ENCODE data around the gene PLVAP. TPM values are rescaled to one million over a fixed set of nuclear protein-coding genes. Genes with fewer than 3 reads are reported as not detected.
"Not testable (repeated sequence)": the region's sequence is repeated elsewhere in the genome, so short reads cannot be mapped to it uniquely, and the experiment has no call there.

PLVAP gene
- polyA plus RNA-seq, 1 experiment = not detected

DNA sequence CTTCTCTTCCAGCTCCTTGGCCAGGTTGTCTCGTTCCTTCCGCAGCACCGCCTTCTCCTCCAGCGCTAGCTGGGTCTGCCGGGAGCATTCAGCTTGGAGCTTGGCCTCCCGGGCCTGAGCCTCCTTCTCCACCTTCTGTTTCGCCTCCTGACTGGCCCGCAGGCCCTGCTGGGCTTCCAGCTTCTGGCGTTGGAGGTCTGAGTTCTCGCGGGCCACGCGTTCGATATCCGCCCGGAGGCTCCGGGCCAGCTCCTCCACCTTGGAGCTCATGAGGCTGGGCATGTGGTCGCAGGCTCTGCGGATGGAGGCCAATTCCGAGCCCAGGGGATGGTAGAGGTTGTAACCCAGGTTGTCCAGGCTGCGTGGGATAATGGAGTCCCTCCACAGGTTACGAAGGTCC, 11.8 kb downstream of the PLVAP start:
- no peak overlapping the region for H3K4me3 ChIP-seq (ENCODE audit: low read depth, low read length)
- no peaks in the 10 kb centered on the region for H3K36me3 ChIP-seq (ENCODE audit: control insufficient read depth, insufficient read depth, low read length)
- TF ChIP-seq, protein P1, sequence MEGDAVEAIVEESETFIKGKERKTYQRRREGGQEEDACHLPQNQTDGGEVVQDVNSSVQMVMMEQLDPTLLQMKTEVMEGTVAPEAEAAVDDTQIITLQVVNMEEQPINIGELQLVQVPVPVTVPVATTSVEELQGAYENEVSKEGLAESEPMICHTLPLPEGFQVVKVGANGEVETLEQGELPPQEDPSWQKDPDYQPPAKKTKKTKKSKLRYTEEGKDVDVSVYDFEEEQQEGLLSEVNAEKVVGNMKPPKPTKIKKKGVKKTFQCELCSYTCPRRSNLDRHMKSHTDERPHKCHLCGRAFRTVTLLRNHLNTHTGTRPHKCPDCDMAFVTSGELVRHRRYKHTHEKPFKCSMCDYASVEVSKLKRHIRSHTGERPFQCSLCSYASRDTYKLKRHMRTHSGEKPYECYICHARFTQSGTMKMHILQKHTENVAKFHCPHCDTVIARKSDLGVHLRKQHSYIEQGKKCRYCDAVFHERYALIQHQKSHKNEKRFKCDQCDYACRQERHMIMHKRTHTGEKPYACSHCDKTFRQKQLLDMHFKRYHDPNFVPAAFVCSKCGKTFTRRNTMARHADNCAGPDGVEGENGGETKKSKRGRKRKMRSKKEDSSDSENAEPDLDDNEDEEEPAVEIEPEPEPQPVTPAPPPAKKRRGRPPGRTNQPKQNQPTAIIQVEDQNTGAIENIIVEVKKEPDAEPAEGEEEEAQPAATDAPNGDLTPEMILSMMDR (IDR thresholded peaks at IDR 0.05; ENCODE audit: insufficient read depth, low read depth, low read length) = no peak
- no peaks in the 10 kb centered on the region for H3K27me3 ChIP-seq (ENCODE audit: control insufficient read depth, insufficient read depth, low read length)
- no peak for DNase-seq (ENCODE audit: low read depth)
- CTCF ChIA-PET = interaction anchor here (1.3 to 1.7 kb wide), 2 partner anchors 20 to 21 kb away, joined by 3 to 4 read pairs; no protein-coding TSS in a partner anchor
- POLR2A ChIA-PET = no interaction called here

DNA sequence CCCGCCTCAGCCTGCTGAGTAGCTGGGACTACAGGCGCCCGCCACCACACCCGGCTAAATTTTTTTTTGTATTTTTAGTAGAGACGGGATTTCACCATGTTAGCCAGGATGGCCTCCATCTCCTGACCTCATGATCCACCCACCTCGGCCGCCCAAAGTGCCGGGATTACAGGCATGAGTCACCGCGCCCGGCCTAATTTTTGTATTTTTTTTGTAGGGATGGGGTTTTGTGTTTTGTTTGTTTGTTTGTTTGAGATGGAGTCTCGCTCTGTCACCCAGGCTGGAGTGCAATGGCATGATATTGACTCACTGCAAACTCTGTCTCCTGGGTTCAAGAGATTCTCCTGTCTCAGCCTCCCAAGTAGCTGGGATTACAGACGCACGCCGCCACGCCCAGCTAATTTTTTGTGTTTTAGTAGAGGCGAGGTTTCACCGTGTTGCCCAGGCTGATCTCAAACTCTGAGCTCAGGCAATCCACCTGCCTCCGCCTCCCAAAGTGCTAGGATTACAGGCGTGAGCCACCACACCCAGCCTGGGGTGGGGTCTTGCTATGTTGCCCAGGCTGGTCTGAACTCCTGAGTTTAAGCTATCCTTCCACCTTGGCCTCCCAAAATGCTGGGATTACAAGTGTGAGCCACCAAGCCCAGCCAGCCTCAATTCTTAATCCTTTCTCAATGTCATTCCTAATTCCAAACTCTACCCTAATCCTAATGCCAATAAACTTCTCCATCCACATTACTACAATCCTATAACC, 13.1 kb downstream of the PLVAP start:
- H3K27me3 ChIP-seq (ENCODE audit: control insufficient read depth, insufficient read depth, low read length); DNase-seq (ENCODE audit: low read depth); POLR2A ChIA-PET; H3K36me3 ChIP-seq (ENCODE audit: control insufficient read depth, insufficient read depth, low read length); H3K4me3 ChIP-seq (ENCODE audit: low read depth, low read length): not testable (repeated sequence)
- CTCF ChIA-PET = interaction anchor here (0.7 kb wide), 1 partner anchor 18 kb away, joined by 3 read pairs; no protein-coding TSS in a partner anchor

- DNase-seq (ENCODE audit: low read depth) = no peak
- no peak overlapping the region for H3K4me3 ChIP-seq (ENCODE audit: low read depth, low read length)
- TF ChIP-seq, protein P1 (IDR thresholded peaks at IDR 0.05; ENCODE audit: insufficient read depth, low read depth, low read length) = no peak
- no peaks in the 10 kb centered on the region for H3K27me3 ChIP-seq (ENCODE audit: control insufficient read depth, insufficient read depth, low read length)
- no peaks in the 10 kb centered on the region for H3K36me3 ChIP-seq (ENCODE audit: control insufficient read depth, insufficient read depth, low read length)
- ChIA-PET POLR2A (no interaction called here), CTCF (interaction anchor here (1.6 kb wide), 2 partner anchors 26 to 136 kb away, joined by 3 to 5 read pairs; no protein-coding TSS in a partner anchor)
Measured at GRCh38 chr19:17359905-17360800, 17.0 kb downstream of the PLVAP start.

- no peak overlapping the region for H3K4me3 ChIP-seq (ENCODE audit: low read depth, low read length)
- TF ChIP-seq, protein P1 (IDR thresholded peaks at IDR 0.05; ENCODE audit: insufficient read depth, low read depth, low read length) = no peak
- no peaks in the 10 kb centered on the region for H3K27me3 ChIP-seq (ENCODE audit: control insufficient read depth, insufficient read depth, low read length)
- no peaks in the 10 kb centered on the region for H3K36me3 ChIP-seq (ENCODE audit: control insufficient read depth, insufficient read depth, low read length)
- ChIA-PET POLR2A (no interaction called here), CTCF (interaction anchor here (0.6 to 1.6 kb wide), 3 partner anchors 9 to 75 kb away, joined by 3 to 5 read pairs (median 4); no protein-coding TSS in a partner anchor)
- no peak for DNase-seq (ENCODE audit: low read depth)
Measured at GRCh38 chr19:17358395-17358794, 18.7 kb downstream of the PLVAP start.

DNA sequence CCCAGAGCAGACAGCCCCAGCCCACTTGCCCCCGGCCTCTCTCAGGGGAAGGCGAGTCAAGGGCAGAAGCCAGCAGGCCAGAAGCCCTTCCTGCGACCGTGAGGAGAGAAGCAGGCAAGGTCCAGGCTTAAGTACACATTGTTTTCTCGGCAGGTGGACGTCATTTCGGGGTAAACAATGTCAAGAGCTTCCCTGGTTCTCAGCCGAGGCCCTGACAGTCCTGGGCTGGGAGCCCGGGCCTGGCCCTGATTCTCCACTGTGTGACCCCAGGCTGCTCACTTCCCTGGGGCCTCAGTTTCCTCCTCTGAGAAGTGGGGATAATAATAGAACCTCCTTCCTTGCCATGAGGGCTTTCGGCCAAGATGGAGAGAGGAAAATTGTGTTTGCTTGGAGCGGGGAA, 19.4 kb downstream of the PLVAP start:
- DNase-seq (ENCODE audit: low read depth) = no peak
- Histone ChIP-seq H3K4me3 (ENCODE audit: low read depth, low read length) (no peak overlapping the region), H3K27me3 (ENCODE audit: control insufficient read depth, insufficient read depth, low read length) (no peaks in the 10 kb centered on the region), H3K36me3 (ENCODE audit: control insufficient read depth, insufficient read depth, low read length) (no peaks in the 10 kb centered on the region)
- CTCF ChIA-PET = interaction anchor here (0.6 to 1.6 kb wide), 4 partner anchors 9 to 28 kb away, joined by 3 to 5 read pairs (median 4); no protein-coding TSS in a partner anchor
- TF ChIP-seq, protein P1 (IDR thresholded peaks at IDR 0.05; ENCODE audit: insufficient read depth, low read depth, low read length) = no peak
- POLR2A ChIA-PET = no interaction called here
